Spleen (tissue), 7 donors: ENCODE data around the gene STRN4.

Experiments
- CTCF ChIP-seq, 11 experiments: fragments of 200-600 bp in 7 of 11; fragments of 450-650 bp in 4 of 11; sonication (generic) in 4 of 11; IDR thresholded peaks in 8 of 11; conservative IDR thresholded peaks in 3 of 11; 1 replicate in 7 of 11; 2 replicates in 4 of 11; pipeline versions ENCODE4 v1.4.0 to v1.8.0; 2016 to 2021; ENCODE audit warnings: antibody characterized with exemption in 11 of 11, inconsistent platforms in 4 of 11, mild to moderate bottlenecking in 1 of 11
- POLR2A ChIP-seq, 3 donors: fragments of 450-650 bp; IDR thresholded peaks; one replicate each; pipeline ENCODE4 v1.5.1; 2017; ENCODE audit warnings: antibody characterized with exemption in 3 of 3, mild to moderate bottlenecking in 1 of 3
- donor health status: DM: no; HTN: no; CAD: no; lungs with moderate emphysema.
- donor health status: DM: no; HTN: no; CAD: no.
- donor health status: DM: no; HTN: no; CAD: no.

GRCh38 chr19:46715620-46715974, 30.7 kb downstream of the STRN4 start:
- no peak for TF ChIP-seq CTCF (IDR thresholded peaks at IDR 0.05 in 8 of 11, conservative IDR thresholded peaks at IDR 0.05 in 3 of 11)
- TF ChIP-seq POLR2A (IDR thresholded peaks at IDR 0.05), result no peak
